ENCODE measurements around the gene CACNB1.

CACNB1 gene

GRCh38 chr17:39153599-39154051, 43.8 kb downstream of the CACNB1 start (continued):
- TF ChIP-seq ZNF518A (tag by site-specific recombination; conservative IDR thresholded peaks at IDR 0.05; ENCODE audit: low read depth) (no peak), MZF1 (tag by site-specific recombination; IDR thresholded peaks at IDR 0.05; ENCODE audit: borderline replicate concordance) (peak; percentile 11; the same call in 1 of the 2 replicates), GLI2 (tag by site-specific recombination; IDR thresholded peaks at IDR 0.05; ENCODE audit: borderline replicate concordance, low read depth) (no peak), ZNF701 (tag by site-specific recombination; IDR thresholded peaks at IDR 0.05) (no peak), ZBTB48 (tag by site-specific recombination; IDR thresholded peaks at IDR 0.05) (no peak), KLF10 (tag by site-specific recombination; IDR thresholded peaks at IDR 0.05) (peak; percentile 54; the same call in 1 of the 2 replicates), HOXD13 (CRISPR knock-in tag; IDR thresholded peaks at IDR 0.05; ENCODE audit: borderline replicate concordance) (no peak), PBX3 (CRISPR knock-in tag; IDR thresholded peaks at IDR 0.05) (no peak), ZBTB6 (tag by site-specific recombination; IDR thresholded peaks at IDR 0.05) (peak; percentile 52; the same call in 1 of the 2 replicates), INSM2 (tag by site-specific recombination; IDR thresholded peaks at IDR 0.05) (no peak), ZNF510 (tag by site-specific recombination; IDR thresholded peaks at IDR 0.05; ENCODE audit: insufficient replicate concordance) (no peak), ZNF660 (tag by site-specific recombination; IDR thresholded peaks at IDR 0.05) (peak; percentile 98), ZNF146 (tag by site-specific recombination; IDR thresholded peaks at IDR 0.05) (peak; percentile 42; the same call in 1 of the 2 replicates), ZNF280C (tag by site-specific recombination; IDR thresholded peaks at IDR 0.05) (no peak), ZBTB49 (tag by site-specific recombination; IDR thresholded peaks at IDR 0.05; ENCODE audit: low read depth) (no peak), PATZ1 (tag by site-specific recombination; IDR thresholded peaks at IDR 0.05) (no peak), ZNF677 (tag by site-specific recombination; IDR thresholded peaks at IDR 0.05) (0 out of 2 replicates have a peak, but pooled peaks have one; percentile 10), CTCF (tag by site-specific recombination; IDR thresholded peaks at IDR 0.05) (0 out of 2 replicates have a peak, but pooled peaks have one; percentile 4), ZNF513 (tag by site-specific recombination; IDR thresholded peaks at IDR 0.05) (peak; percentile 61)

Measured in HEK293 (cell line).